OCI-LY3 (cell line): ENCODE measurements around the gene GPER1.

Experiments
- CTCF ChIP-seq: fragments of 200-600, 300-600 bp; sonication (generic); IDR thresholded peaks from 2 replicates; pipeline ENCODE4 v1.5.1; 2014; ENCODE audit warnings: antibody characterized with exemption, low read length, low read depth
- EZH2phosphoT487 ChIP-seq: fragments of 200-600 bp; shearing (Covaris generic); IDR thresholded peaks from 2 replicates; pipeline ENCODE4 v1.6.1; 2018; ENCODE audit warnings: antibody characterized with exemption, mixed run types, low read depth

- TF ChIP-seq CTCF (no peak), EZH2phosphoT487 (no peak)
These were observed 11.7 kb downstream of the GPER1 start for GRCh38 chr7:1099637-1100036.
